Activated T-cell treated with anti-CD3 and anti-CD28 coated beads, Interleukin-2, amount 50 U/mL, for 24 hours (primary cell): ENCODE results near the gene KRT86.

Source experiments
- DNase-seq: peaks from one replicate; pipeline ENCODE4 v3.0.0-alpha.2; 2020
- H3K27ac Mint-ChIP-seq: 2 replicates; pipeline ENCODE4 v1.8.0; 2020; ENCODE audit warnings: mild to moderate bottlenecking, mixed read lengths
- H3K27me3 Mint-ChIP-seq: 2 replicates; pipeline ENCODE4 v1.8.0; 2020; ENCODE audit warnings: mixed read lengths
- H3K36me3 Mint-ChIP-seq: 2 replicates; pipeline ENCODE4 v1.8.0; 2020; ENCODE audit warnings: low read depth, mixed read lengths
- H3K4me1 Mint-ChIP-seq: 2 replicates; pipeline ENCODE4 v1.8.0; 2020; ENCODE audit warnings: low read depth, mixed read lengths
- H3K4me3 Mint-ChIP-seq: 2 replicates; pipeline ENCODE4 v1.8.0; 2020; ENCODE audit warnings: mild to moderate bottlenecking, moderate library complexity, mixed read lengths
- H3K9me3 Mint-ChIP-seq: 2 replicates; pipeline ENCODE4 v1.8.0; 2020; ENCODE audit warnings: mixed read lengths

KRT86 gene

GRCh38 chr12:52356762-52357580 is 82.5 kb downstream of the KRT86 start:
- no peaks in the 10 kb centered on the region for H3K27me3 Mint-ChIP-seq
- H3K27ac Mint-ChIP-seq, result no peak overlapping the region
- no peaks in the 10 kb centered on the region for H3K9me3 Mint-ChIP-seq
- no peaks in the 10 kb centered on the region for H3K36me3 Mint-ChIP-seq
- H3K4me3 Mint-ChIP-seq, result no peak overlapping the region
- DNase-seq, result peak; percentile 9
- H3K4me1 Mint-ChIP-seq, result peaks cover 30% of the 10 kb centered on the region
